Suprapubic skin (tissue), 4 donors: Measurements from ENCODE around the gene FRZB. TPM values are rescaled to one million over a fixed set of nuclear protein-coding genes. Genes with fewer than 3 reads are reported as not detected.
"Not testable (repeated sequence)": the region's sequence is repeated elsewhere in the genome, so short reads cannot be mapped to it uniquely, and the experiment has no call there.

Experiments used
- DNase-seq, 2 donors: peaks; one replicate each; pipeline ENCODE4 v3.0.0-alpha.2; 2019; ENCODE audit warnings: low spot score in 2 of 2
- H3K27ac ChIP-seq: fragments of 200-600 bp; sonication (generic); one replicate; pipeline ENCODE4 v1.5.1; 2019
- H3K27me3 ChIP-seq: fragments of 200-600 bp; sonication (generic); one replicate; pipeline ENCODE4 v1.5.1; 2019
- H3K36me3 ChIP-seq: fragments of 200-600 bp; sonication (generic); one replicate; pipeline ENCODE4 v1.5.1; 2019
- H3K4me1 ChIP-seq: fragments of 200-600 bp; sonication (generic); one replicate; pipeline ENCODE4 v1.5.1; 2019
- H3K4me3 ChIP-seq: fragments of 200-600 bp; sonication (generic); one replicate; pipeline ENCODE4 v1.5.1; 2019; ENCODE audit warnings: mild to moderate bottlenecking
- H3K9me3 ChIP-seq: fragments of 200-600 bp; sonication (generic); one replicate; pipeline ENCODE4 v1.5.1; 2019
- EP300 ChIP-seq: sonication (generic); formaldehyde crosslinking; IDR thresholded peaks from one replicate; pipeline ENCODE4 v1.6.1; 2017; ENCODE audit warnings: antibody characterized with exemption
- POLR2A ChIP-seq, 2 donors: fragments of 450-650 bp; IDR thresholded peaks; one replicate each; pipeline ENCODE4 v1.6.1; 2017; ENCODE audit warnings: antibody characterized with exemption in 2 of 2, mild to moderate bottlenecking in 2 of 2, moderate library complexity in 2 of 2
- POLR2AphosphoS5 ChIP-seq, 3 donors: sonication (generic); formaldehyde crosslinking; IDR thresholded peaks; one replicate each; pipeline ENCODE4 v1.6.1; 2017; ENCODE audit warnings: antibody characterized with exemption in 3 of 3
- WGBS: methylation state at CpG from one replicate; pipeline ENCODE4 v1.1.5; 2018; 5-methylcytosine and 5-hydroxymethylcytosine counted together
- total RNA-seq, 4 donors: library from RNA; depleted of rRNA; stranded (reverse); fragments of >200 nt; gene quantifications; one replicate each; pipeline ENCODE4 v1.1.0, GENCODE V29; 2016
- TF ChIP-seq, protein P1 (sequence below), 2 donors: fragments of 200-600 bp in 1 of 2; fragments of 450-650 bp in 1 of 2; sonication (generic) in 1 of 2; IDR thresholded peaks; one replicate each; pipeline ENCODE4 v1.5.1; 2016 to 2019; ENCODE audit warnings: antibody characterized with exemption in 2 of 2, mild to moderate bottlenecking in 1 of 2, moderate library complexity in 1 of 2

FRZB gene
- total RNA-seq, 4 donors from 2014 or later = 10.7 to 20.3 (median 13.4) TPM

DNA sequence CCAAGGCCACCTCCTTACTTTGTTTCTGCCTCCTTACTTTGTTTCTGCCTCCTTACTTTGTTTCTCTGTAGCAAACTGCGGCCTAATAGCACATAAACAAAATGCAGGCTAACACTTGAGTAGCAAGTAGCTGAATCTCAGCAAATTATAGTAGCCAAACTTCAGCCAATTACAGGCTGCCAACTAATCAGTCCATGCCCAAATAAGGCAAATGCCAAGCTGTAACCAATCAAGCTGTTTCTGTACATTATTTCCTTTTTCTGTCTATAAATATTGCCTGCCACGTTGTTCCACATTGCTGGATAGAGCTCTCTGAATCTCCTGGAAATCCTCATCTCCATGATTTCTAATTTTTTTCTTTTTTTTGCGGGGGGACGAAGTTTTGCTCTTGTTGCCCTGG is 28.7 kb upstream of the FRZB start:
- TF ChIP-seq POLR2A (IDR thresholded peaks at IDR 0.05) = no peak
- TF ChIP-seq, protein P1, sequence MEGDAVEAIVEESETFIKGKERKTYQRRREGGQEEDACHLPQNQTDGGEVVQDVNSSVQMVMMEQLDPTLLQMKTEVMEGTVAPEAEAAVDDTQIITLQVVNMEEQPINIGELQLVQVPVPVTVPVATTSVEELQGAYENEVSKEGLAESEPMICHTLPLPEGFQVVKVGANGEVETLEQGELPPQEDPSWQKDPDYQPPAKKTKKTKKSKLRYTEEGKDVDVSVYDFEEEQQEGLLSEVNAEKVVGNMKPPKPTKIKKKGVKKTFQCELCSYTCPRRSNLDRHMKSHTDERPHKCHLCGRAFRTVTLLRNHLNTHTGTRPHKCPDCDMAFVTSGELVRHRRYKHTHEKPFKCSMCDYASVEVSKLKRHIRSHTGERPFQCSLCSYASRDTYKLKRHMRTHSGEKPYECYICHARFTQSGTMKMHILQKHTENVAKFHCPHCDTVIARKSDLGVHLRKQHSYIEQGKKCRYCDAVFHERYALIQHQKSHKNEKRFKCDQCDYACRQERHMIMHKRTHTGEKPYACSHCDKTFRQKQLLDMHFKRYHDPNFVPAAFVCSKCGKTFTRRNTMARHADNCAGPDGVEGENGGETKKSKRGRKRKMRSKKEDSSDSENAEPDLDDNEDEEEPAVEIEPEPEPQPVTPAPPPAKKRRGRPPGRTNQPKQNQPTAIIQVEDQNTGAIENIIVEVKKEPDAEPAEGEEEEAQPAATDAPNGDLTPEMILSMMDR (IDR thresholded peaks at IDR 0.05) = no peak
- no peak for TF ChIP-seq POLR2AphosphoS5 (IDR thresholded peaks at IDR 0.05)
- TF ChIP-seq EP300 = no peak
- Histone ChIP-seq H3K27me3 (no peaks in the 10 kb centered on the region), H3K27ac (no peak overlapping the region), H3K4me1 (no peaks in the 10 kb centered on the region), H3K36me3 (no peaks in the 10 kb centered on the region), H3K4me3 (no peak overlapping the region), H3K9me3 (no peaks in the 10 kb centered on the region)
- 91% methylated on average over 4 of the region's 4 CpGs for WGBS
- no peak for DNase-seq

DNA sequence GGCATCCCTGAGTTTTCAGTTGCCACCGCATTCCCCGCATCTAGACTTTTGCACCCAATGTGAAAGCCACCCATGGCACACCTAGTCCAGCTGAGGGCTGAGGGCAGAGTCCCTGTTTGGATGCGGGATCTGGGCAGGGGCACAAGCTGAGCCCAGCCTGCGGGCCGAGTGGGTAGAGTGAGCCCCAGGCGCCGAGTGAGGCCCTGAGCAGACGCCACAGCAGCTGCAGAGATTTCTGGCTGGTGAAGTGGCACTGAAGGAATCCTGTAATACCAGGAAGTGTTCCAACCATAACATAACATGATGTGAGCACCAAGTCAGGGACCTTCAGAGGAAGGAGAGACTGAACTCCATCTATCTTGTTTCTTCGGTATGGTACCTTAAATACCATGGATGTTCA is 27.7 kb upstream of the FRZB start:
- Histone ChIP-seq H3K4me1 (no peaks in the 10 kb centered on the region), H3K9me3 (no peaks in the 10 kb centered on the region), H3K27me3 (no peaks in the 10 kb centered on the region), H3K27ac (no peak overlapping the region), H3K4me3 (no peak overlapping the region), H3K36me3 (no peaks in the 10 kb centered on the region)
- no peak for TF ChIP-seq POLR2AphosphoS5 (IDR thresholded peaks at IDR 0.05)
- TF ChIP-seq, protein P1 (IDR thresholded peaks at IDR 0.05) = no peak
- no peak for TF ChIP-seq POLR2A (IDR thresholded peaks at IDR 0.05)
- TF ChIP-seq EP300 = no peak
- DNase-seq = no peak
- 82% methylated on average over 4 of the region's 9 CpGs for WGBS

DNA sequence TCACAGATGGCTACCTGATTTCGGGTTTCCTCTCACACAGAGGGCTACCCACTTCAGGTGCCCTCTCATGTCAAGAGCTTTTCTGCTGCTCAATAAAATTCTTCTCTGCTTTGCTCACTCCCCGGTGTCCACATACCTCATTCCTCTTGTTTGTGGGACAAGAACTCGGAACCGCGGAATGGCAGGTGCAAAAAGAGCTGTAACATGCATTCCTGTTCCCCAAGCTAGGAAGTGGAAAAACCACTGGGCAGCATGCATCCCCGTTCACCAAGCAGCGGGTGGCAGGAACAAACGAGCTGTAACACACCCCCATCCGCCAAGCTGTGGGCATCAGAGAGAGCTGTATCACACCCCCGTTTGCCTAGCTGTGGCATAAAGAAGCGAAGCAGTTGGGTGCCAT is 27.2 kb upstream of the FRZB start:
- H3K36me3 ChIP-seq = no peaks in the 10 kb centered on the region
- no peaks in the 10 kb centered on the region for H3K27me3 ChIP-seq
- WGBS = 91% methylated on average over 10 of the region's 11 CpGs
- H3K4me3 ChIP-seq = no peak overlapping the region
- no peaks in the 10 kb centered on the region for H3K9me3 ChIP-seq
- TF ChIP-seq, protein P1 (IDR thresholded peaks at IDR 0.05) = no peak
- no peak for TF ChIP-seq POLR2AphosphoS5 (IDR thresholded peaks at IDR 0.05)
- no peak for TF ChIP-seq EP300
- TF ChIP-seq POLR2A (IDR thresholded peaks at IDR 0.05) = no peak
- DNase-seq = no peak
- no peaks in the 10 kb centered on the region for H3K4me1 ChIP-seq
- no peak overlapping the region for H3K27ac ChIP-seq

DNA sequence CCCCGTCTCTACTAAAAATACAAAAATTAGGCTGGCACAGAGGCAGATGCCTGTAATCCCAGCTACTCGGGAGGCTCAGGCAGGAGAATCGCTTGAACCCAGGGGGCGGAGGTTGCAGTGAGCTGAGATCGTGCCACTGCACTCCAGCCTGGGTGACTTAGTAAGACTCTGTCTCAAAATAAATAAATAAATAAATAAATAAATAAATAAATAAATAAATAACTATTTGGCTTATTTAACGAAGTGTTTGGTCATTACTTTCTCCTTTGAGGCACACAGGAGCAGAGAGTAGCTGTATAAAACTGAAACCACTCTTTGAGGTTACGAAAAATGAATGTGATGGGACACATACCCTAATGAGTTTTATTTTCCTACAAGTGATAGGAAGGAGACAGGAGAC is 26.6 kb upstream of the FRZB start:
- H3K27ac ChIP-seq, H3K4me3 ChIP-seq, H3K9me3 ChIP-seq, H3K27me3 ChIP-seq, H3K4me1 ChIP-seq, H3K36me3 ChIP-seq, DNase-seq: not testable (repeated sequence)
- 92% methylated on average over 7 of the region's 7 CpGs for WGBS

DNA sequence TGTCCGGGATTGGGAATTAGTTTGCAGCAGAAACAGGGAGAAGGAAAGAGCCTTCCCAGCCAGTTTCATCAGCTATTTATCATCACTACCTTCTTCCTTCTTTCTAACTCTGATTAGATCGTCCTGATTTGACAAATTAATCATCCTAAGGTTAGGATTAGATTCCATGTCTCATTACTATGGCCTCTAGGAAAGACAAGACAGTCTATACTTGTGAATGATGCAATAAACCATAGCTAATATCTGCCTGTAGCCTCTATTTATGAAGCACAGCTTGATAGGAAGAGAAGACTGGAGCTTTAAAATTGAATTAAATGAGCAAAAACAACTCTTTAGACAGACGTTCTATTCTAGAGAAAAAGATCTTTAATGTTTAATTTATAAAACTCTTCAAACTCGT is 25.2 kb upstream of the FRZB start:
- WGBS = 70% methylated on average over 4 of the region's 4 CpGs

More for the DNA sequence above, 25.2 kb upstream of the FRZB start:
- no peaks in the 10 kb centered on the region for H3K9me3 ChIP-seq
- H3K4me1 ChIP-seq = no peaks in the 10 kb centered on the region
- no peaks in the 10 kb centered on the region for H3K36me3 ChIP-seq
- no peak overlapping the region for H3K4me3 ChIP-seq
- no peak for DNase-seq
- no peak for TF ChIP-seq EP300
- no peak for TF ChIP-seq POLR2AphosphoS5 (IDR thresholded peaks at IDR 0.05)
- no peak for TF ChIP-seq POLR2A (IDR thresholded peaks at IDR 0.05)
- TF ChIP-seq, protein P1 (IDR thresholded peaks at IDR 0.05) = no peak
- no peak overlapping the region for H3K27ac ChIP-seq
- no peaks in the 10 kb centered on the region for H3K27me3 ChIP-seq
